Astrocyte (in vitro differentiated cells and primary cell): ENCODE measurements around the gene SEMA3F.

Source experiments
- EZH2 ChIP-seq: IDR thresholded peaks from 2 replicates; pipeline ENCODE4 v1.6.1; 2012; ENCODE audit warnings: mild to moderate bottlenecking, low read length, inconsistent platforms; ENCODE audit not compliant: insufficient read depth
- TF ChIP-seq, protein P1 (sequence below): IDR thresholded peaks from 2 replicates; pipeline ENCODE4 v1.5.1; 2011; ENCODE audit warnings: low read depth, mild to moderate bottlenecking, inconsistent platforms, low read length, moderate library complexity; ENCODE audit not compliant: insufficient read depth

DNA sequence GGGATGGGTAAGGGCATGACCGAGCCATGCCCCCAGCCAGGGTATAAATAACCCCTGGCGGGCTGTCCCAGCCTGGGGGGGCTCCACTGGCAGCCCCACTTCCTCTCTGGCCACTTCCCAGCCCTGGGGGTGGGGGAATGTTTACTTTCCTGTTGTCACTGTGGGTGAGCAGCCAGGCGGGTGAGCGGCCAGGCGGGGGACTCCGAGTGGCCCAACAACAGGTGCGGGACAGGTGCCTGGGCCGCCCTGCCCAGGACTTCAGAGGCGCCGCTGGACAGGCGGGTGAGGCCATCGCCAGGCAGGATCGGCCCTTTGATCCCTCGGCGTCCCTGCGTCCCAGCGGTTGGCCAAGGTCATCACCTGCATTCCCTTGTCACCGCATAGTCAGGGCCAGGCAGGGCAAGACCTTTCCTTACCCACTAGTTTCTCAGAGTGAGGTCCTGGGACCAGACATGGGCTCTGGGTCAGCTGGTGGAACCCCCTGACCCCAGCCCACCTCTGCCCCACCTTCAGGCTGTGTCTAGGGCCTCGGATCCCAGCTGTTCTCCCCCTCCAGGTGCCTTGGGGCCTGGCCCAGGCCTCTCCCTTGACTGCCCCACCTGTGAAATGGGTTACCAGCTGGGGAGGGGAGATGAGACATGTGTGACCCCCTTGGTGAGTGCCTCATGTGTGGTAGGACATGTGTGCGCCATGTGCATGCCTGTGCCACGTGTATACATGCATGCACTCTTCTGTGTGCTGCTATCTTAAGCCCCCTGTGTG lies 16.6 kb downstream of the SEMA3F start:
- TF ChIP-seq, protein P1, sequence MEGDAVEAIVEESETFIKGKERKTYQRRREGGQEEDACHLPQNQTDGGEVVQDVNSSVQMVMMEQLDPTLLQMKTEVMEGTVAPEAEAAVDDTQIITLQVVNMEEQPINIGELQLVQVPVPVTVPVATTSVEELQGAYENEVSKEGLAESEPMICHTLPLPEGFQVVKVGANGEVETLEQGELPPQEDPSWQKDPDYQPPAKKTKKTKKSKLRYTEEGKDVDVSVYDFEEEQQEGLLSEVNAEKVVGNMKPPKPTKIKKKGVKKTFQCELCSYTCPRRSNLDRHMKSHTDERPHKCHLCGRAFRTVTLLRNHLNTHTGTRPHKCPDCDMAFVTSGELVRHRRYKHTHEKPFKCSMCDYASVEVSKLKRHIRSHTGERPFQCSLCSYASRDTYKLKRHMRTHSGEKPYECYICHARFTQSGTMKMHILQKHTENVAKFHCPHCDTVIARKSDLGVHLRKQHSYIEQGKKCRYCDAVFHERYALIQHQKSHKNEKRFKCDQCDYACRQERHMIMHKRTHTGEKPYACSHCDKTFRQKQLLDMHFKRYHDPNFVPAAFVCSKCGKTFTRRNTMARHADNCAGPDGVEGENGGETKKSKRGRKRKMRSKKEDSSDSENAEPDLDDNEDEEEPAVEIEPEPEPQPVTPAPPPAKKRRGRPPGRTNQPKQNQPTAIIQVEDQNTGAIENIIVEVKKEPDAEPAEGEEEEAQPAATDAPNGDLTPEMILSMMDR = no peak
- no peak for TF ChIP-seq EZH2
